Activated CD8-positive, alpha-beta memory T cell treated with anti-CD3 and anti-CD28 coated beads, Interleukin-2, amount 10 ng/mL, durations not matched to agents 7 days and 5 days (primary cell): ENCODE data around the gene ZIC2. TPM values are rescaled to one million over a fixed set of nuclear protein-coding genes. Genes with fewer than 3 reads are reported as not detected.

Experiments
- ATAC-seq: fragments of 150-1000 bp; cut with Tn5 transposase; one replicate; pipeline ENCODE4 v1.10.0; 2021; ENCODE audit warnings: moderate library complexity
- CTCF ChIA-PET: fragments of 350-600 bp; sonication (Branson Sonifier 250); formaldehyde crosslinking; loops from one replicate; lab custom pipeline; 2021; ENCODE audit warnings: antibody characterized with exemption; lab: Charles Lee
- DNase-seq: peaks from one replicate; pipeline ENCODE4 v3.0.0-alpha.2; 2020
- H3K27ac Mint-ChIP-seq: one replicate; pipeline ENCODE4 v1.8.0; 2021; ENCODE audit warnings: mild to moderate bottlenecking, mixed read lengths
- H3K27me3 Mint-ChIP-seq: one replicate; pipeline ENCODE4 v1.8.0; 2021; ENCODE audit warnings: mixed read lengths
- H3K36me3 Mint-ChIP-seq: one replicate; pipeline ENCODE4 v1.8.0; 2021; ENCODE audit warnings: mild to moderate bottlenecking, mixed read lengths
- H3K4me1 Mint-ChIP-seq: one replicate; pipeline ENCODE4 v1.8.0; 2021; ENCODE audit warnings: mixed read lengths
- H3K4me3 Mint-ChIP-seq: one replicate; pipeline ENCODE4 v1.8.0; 2021; ENCODE audit warnings: mild to moderate bottlenecking, moderate library complexity, mixed read lengths
- H3K9me3 Mint-ChIP-seq: one replicate; pipeline ENCODE4 v1.8.0; 2022; ENCODE audit warnings: low read depth, mixed read lengths
- total RNA-seq, 2 experiments: library from RNA; stranded (reverse); gene quantifications; one replicate each; pipeline ENCODE4 v1.2.3, GENCODE V29; 2021

The ZIC2 gene
- total RNA-seq, 2 experiments from 2014 or later: 0.26 to 1.6 TPM

DNA sequence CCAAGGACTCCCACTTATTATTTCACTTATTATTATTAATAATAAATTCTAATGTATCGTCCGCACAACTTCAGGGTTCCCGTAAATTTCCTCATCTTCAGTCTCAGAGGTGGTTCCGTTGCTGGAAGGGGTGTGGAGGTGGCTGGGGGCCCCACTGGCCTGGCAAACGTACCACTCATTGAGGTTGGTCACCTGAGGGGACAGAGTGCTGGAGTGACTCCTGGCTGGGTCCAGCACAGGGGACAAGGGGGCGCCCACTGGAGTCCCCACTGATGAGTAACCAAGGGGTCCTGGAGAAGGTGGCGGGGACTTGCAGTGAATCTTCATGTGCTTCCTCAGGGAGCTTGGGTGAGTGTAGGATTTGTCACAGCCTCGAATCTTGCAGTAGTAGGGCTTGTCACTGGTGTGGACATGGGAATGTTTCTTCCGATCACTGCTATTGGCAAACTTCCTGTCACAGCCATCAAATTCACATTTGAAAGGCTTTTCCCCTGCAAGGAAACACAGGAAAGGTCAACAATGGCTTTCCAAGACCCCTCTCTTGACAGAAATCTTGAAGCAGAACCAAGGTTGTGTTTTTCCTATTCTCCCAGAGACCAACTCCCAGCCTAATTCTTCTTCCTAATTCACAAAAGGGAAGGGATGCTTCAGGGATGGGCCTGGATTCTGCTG, 16.1 kb upstream of the ZIC2 start:
- ATAC-seq (no peak), DNase-seq (no peak)
- CTCF ChIA-PET: no interaction called here
- H3K4me3 Mint-ChIP-seq: no peak overlapping the region
- H3K27me3 Mint-ChIP-seq: peaks cover 77% of the 10 kb centered on the region
- peaks cover 13% of the 10 kb centered on the region for H3K4me1 Mint-ChIP-seq
- no peaks in the 10 kb centered on the region for H3K9me3 Mint-ChIP-seq
- H3K36me3 Mint-ChIP-seq: peaks cover 10% of the 10 kb centered on the region
- H3K27ac Mint-ChIP-seq: no peak overlapping the region

- CTCF ChIA-PET: interaction anchor here (1.0 to 1.2 kb wide), 2 partner anchors 10 to 15 kb away, joined by 3 to 4 read pairs; partner anchors contain the start of gene ZIC2
- DNase-seq: no peak
- Mint-ChIP-seq H3K36me3 (peaks cover 10% of the 10 kb centered on the region), H3K4me3 (no peak overlapping the region), H3K9me3 (no peaks in the 10 kb centered on the region), H3K27me3 (peaks cover 71% of the 10 kb centered on the region), H3K27ac (no peak overlapping the region), H3K4me1 (peaks cover 13% of the 10 kb centered on the region)
- ATAC-seq: no peak
Measured at GRCh38 chr13:99966064-99966805, 15.3 kb upstream of the ZIC2 start.

DNA sequence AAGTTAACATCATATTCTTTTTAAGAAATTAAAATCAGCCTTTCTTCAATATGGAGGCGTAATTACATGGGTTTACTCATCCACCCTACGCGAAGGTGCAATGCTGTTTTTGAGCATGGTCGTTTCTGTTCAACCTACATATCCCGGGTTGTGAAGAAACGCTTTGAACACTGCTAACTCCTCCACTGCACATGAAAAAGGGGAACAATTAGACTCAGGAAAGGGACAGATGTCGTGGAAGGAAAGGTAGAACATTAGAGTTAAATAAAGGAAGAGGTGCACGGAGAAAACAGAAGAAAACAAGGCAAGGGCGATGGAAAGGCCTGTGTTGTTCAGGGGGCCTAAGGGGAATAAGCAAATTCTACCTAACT, 14.1 kb upstream of the ZIC2 start:
- DNase-seq (no peak), ATAC-seq (no peak)
- Mint-ChIP-seq H3K36me3 (peaks cover 10% of the 10 kb centered on the region), H3K27ac (peak overlapping the region; percentile 21), H3K4me1 (peaks cover 16% of the 10 kb centered on the region), H3K9me3 (no peaks in the 10 kb centered on the region), H3K4me3 (no peak overlapping the region), H3K27me3 (peaks cover 70% of the 10 kb centered on the region)
- CTCF ChIA-PET: interaction anchor here (1.0 kb wide), 2 partner anchors 11 to 15 kb away, joined by 3 to 4 read pairs; no protein-coding TSS in a partner anchor

DNA sequence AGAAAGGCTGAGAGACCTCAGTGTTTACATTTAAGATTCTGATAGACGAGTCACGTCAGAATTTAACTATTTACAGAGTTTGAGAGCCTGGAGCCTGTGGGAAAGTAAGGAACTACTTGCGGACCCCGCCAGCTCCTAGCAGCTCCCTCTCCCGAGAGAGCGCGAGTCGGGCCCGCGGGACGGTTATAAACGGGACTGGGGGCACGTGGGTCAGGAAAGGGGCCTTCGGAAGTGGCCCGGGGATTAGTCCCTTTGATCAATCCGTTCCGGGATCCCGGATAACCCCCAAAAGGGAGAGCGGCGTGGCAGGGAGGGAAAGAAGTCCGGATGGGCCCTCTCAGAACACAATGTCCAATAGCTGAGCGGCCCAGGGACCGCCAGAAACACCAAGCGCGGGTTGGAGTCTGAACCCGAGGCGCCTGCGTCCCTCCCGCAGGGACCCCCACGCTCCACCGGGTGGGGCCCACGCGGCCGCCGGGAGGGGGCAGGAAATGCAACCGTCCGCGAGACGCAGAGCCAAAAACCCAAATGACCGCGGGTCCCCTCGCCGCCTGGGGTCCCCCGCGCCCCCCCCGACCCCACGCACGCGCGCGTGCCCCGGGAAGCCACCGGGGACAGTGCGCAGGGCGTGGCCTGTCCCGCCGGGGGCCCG, 13.6 kb upstream of the ZIC2 start:
- H3K4me3 Mint-ChIP-seq: peak overlapping the region; percentile 9
- peaks cover 70% of the 10 kb centered on the region for H3K27me3 Mint-ChIP-seq
- CTCF ChIA-PET: interaction anchor here (1.0 kb wide), 1 partner anchor 15 kb away, joined by 3 read pairs; no protein-coding TSS in a partner anchor
- DNase-seq: no peak
- H3K9me3 Mint-ChIP-seq: no peaks in the 10 kb centered on the region
- peaks cover 10% of the 10 kb centered on the region for H3K36me3 Mint-ChIP-seq
- no peak for ATAC-seq
- peak overlapping the region; percentile 21 for H3K27ac Mint-ChIP-seq
- peaks cover 16% of the 10 kb centered on the region for H3K4me1 Mint-ChIP-seq

DNA sequence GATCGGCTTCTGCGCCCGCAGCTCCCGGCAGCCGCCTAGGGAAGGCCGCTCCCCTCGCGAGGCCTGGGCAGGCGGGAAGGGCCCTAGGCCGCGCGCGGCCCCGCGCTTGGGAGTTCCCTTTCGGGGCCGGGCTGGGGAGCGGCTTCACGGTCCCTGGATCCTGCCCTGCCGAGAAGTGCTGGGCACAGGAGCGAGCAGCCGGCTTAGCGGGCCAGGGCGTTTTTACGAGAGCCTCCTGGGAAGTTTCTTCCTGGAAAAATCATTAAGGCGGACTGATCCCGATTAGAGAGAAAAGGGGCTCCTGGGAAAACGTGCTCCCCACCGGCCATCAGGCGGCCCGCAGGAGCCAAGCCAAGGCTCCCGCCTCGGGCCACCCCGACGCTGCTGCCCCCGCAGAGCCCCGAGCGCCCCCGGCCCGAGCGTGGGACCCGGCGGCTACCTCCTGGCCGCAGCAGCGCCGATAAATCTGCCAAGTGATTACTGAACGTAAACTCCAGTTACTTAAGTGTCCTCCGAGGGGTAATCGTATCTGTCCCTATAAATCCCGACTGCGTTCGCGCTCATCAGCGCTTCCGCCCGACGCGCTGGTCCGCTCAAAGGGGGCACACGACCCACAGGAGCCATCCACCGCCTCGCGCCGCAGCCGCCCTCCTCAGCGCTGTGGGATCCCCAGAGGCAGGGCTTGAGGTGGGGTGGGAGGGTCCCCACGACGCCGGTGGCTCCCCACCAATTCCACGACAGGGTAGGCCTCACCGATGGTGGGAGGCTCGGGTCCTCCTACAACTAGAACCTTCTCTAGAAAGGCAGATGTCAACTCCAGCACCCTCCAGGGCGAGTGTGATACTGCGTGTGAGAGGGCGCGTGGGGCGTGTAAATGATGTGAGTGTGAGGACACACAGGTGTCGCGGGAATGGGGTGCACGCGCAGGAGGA, 12.8 kb upstream of the ZIC2 start:
- Mint-ChIP-seq H3K36me3 (peaks cover 10% of the 10 kb centered on the region), H3K9me3 (no peaks in the 10 kb centered on the region), H3K4me3 (peak overlapping the region; percentile 46), H3K27ac (peak overlapping the region; percentile 71), H3K4me1 (peaks cover 16% of the 10 kb centered on the region), H3K27me3 (peaks cover 75% of the 10 kb centered on the region)
- no peak for DNase-seq
- no peak for ATAC-seq
- CTCF ChIA-PET: interaction anchor here (1.0 to 2.1 kb wide), 2 partner anchors 14 to 313 kb away, joined by 3 to 10 read pairs; no protein-coding TSS in a partner anchor

DNA sequence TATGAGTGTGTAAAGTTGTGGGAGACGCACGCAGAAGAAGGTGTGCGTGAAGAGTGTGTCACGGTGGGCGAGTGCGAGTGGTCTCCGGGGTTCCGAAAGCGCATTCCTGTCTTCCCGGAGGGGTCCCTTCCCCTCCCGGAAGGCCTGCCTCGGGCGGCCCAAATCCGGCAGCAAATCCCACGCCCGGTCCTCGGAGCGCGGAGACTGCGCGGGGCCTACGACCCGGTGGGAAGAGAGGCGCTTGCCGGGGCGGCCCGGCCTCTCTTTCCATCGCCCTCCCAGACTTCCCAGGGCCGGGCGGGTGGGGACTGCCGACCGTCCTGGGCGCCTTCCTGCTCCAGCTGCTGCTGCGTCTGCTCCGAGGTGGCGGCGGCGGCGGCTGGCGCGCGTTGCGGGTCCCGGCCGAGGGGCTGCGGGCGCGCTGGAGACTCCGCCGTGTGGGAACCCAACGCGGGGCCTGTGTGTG, 12.1 kb upstream of the ZIC2 start:
- peak overlapping the region; percentile 71 for H3K27ac Mint-ChIP-seq
- CTCF ChIA-PET: interaction anchor here (1.4 to 2.1 kb wide), 2 partner anchors 31 to 313 kb away, joined by 3 to 10 read pairs; no protein-coding TSS in a partner anchor
- peaks cover 75% of the 10 kb centered on the region for H3K27me3 Mint-ChIP-seq
- H3K36me3 Mint-ChIP-seq: peaks cover 10% of the 10 kb centered on the region
- H3K4me3 Mint-ChIP-seq: peak overlapping the region; percentile 67
- peaks cover 16% of the 10 kb centered on the region for H3K4me1 Mint-ChIP-seq
- no peaks in the 10 kb centered on the region for H3K9me3 Mint-ChIP-seq
- DNase-seq: no peak
- no peak for ATAC-seq

- ATAC-seq (peak; percentile 59), DNase-seq (peak; percentile 65)
Measured at GRCh38 chr13:99969919-99970650, 11.5 kb upstream of the ZIC2 start.

DNA sequence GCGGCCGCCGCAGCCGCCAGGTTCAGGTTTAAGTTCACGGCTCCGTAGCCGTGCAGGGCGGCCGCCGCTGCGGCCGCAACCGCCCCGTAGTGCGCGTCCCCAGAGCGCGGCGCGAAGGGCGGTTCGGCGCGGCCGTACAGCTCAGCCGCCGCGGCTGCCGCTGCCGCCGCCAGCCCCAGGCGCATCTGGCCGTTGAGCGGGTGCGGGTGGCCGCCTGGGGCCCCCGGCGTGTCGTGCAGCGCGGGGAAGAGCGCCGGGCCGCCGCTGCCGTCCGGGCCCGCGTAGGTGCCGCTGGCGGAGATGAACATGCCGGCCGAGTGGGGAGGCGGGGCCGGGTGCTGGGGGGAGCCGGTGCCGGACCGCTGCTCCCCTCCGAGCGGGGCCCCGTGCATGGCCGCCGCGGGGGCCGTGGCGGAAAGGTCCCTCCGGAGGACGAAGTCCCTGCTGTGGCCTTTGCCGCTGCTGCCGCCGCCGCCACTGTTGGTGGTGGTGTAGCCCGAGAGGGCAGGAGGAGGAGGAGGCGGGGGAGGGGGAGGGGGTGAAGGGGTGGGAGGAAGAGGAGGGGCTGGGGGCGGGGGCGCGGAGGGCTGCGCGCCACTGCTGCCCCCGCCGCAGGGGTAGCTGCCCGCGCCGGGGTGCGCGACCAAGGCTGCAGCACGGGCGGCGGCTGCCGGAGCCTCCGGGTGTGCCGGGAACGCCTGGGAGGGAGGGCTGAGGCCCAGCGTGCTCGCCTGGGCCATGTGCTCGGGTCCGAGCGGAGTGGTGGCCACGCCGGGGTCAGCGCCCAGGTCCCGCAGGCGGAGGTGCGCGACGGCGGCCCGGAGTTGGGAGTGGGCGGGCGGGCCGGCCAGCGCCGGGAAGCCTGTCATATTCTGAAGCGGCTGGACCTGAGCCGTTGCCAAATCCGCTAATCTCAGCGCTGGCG, 10.7 kb upstream of the ZIC2 start:
- H3K9me3 Mint-ChIP-seq: no peaks in the 10 kb centered on the region
- peaks cover 16% of the 10 kb centered on the region for H3K4me1 Mint-ChIP-seq
- no peak overlapping the region for H3K4me3 Mint-ChIP-seq
- CTCF ChIA-PET: interaction anchor here (0.6 to 2.1 kb wide), 3 partner anchors 15 to 315 kb away, joined by 3 to 10 read pairs (median 3); no protein-coding TSS in a partner anchor
- no peak for ATAC-seq
- no peak overlapping the region for H3K27ac Mint-ChIP-seq
- peaks cover 10% of the 10 kb centered on the region for H3K36me3 Mint-ChIP-seq
- no peak for DNase-seq
- peaks cover 79% of the 10 kb centered on the region for H3K27me3 Mint-ChIP-seq

More at GRCh38 chr13:99969919-99970650, 11.5 kb upstream of the ZIC2 start:
- CTCF ChIA-PET: interaction anchor here (0.6 to 2.1 kb wide), 3 partner anchors 14 to 314 kb away, joined by 3 to 10 read pairs (median 3); no protein-coding TSS in a partner anchor
- peaks cover 16% of the 10 kb centered on the region for H3K4me1 Mint-ChIP-seq
- peak overlapping the region; percentile 84 for H3K27ac Mint-ChIP-seq
- peaks cover 10% of the 10 kb centered on the region for H3K36me3 Mint-ChIP-seq
- peaks cover 78% of the 10 kb centered on the region for H3K27me3 Mint-ChIP-seq
- peak overlapping the region; percentile 67 for H3K4me3 Mint-ChIP-seq
- no peaks in the 10 kb centered on the region for H3K9me3 Mint-ChIP-seq

GRCh38 chr13:99971576-99972189, 9.9 kb upstream of the ZIC2 start, which contains the start of gene ZIC5:
Gene ZIC5 (minus strand): TSS chr13:99971767. CDS start chr13:99971603, 164 bp downstream.
- DNase-seq: no peak
- no peak for ATAC-seq
- no peaks in the 10 kb centered on the region for H3K9me3 Mint-ChIP-seq
- peaks cover 10% of the 10 kb centered on the region for H3K36me3 Mint-ChIP-seq
- no peak within 1 kb of the TSS for H3K4me3 Mint-ChIP-seq
- H3K4me1 Mint-ChIP-seq: peaks cover 16% of the 10 kb centered on the region
- peaks cover 79% of the 10 kb centered on the region for H3K27me3 Mint-ChIP-seq
- CTCF ChIA-PET: no interaction called here
- H3K27ac Mint-ChIP-seq: peak within 1 kb of the TSS; percentile 79

GRCh38 chr13:99972190-99972731, 9.3 kb upstream of the ZIC2 start:
- H3K4me1 Mint-ChIP-seq: peaks cover 16% of the 10 kb centered on the region
- ATAC-seq (no peak), DNase-seq (no peak)
- no peaks in the 10 kb centered on the region for H3K9me3 Mint-ChIP-seq
- no peak overlapping the region for H3K4me3 Mint-ChIP-seq
- H3K27ac Mint-ChIP-seq: peak overlapping the region; percentile 68
- peaks cover 10% of the 10 kb centered on the region for H3K36me3 Mint-ChIP-seq
- H3K27me3 Mint-ChIP-seq: peaks cover 80% of the 10 kb centered on the region
- CTCF ChIA-PET: no interaction called here
